ENCODE data around the gene ACTG1. TPM values are rescaled to one million over a fixed set of nuclear protein-coding genes. Genes with fewer than 3 reads are reported as not detected.

The ACTG1 gene
- total and polyA plus RNA-seq, 2 of the 13 experiments (the other 11 are each of a cell fraction or from before 2014, with no cell fraction given) = 973 to 1,138 TPM

DNA sequence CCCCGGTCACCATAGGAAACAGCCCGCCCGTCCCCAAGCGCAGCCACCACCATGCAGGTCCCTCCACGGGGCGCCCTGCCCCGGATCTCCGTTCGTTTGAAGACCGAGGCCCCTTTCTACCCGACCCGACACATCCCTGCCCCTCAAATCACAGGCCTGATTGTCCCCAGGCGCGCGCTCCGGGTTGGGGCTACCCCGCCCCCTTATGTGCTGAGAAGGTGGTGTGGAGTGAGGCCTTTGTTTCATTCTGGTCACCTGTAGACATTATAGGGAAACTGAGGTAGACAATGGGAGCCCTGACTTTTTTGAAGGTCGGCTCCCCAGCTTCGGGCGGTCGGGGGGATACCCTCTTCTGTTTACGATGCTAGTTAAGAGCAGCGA lies 763 bp upstream of the ACTG1 start:
- no TSS peak for BruUV-seq (replicated peaks)
- Histone ChIP-seq H3K27ac (ENCODE audit: extremely low read length, insufficient read depth, low read length) (peak overlapping the region; percentile 86), H3K36me3 (replicated peaks in 1 of 2; ENCODE audit: control insufficient read depth in 1 of 2, insufficient read depth in 2 of 2, low read length in 2 of 2) (peaks cover 14 to 23% of the 10 kb centered on the region in 2 experiments), H3K9me3 (ENCODE audit: low read length) (no peaks in the 10 kb centered on the region), H3K79me2 (ENCODE audit: insufficient read depth, low read length) (peaks cover 26% of the 10 kb centered on the region), H4K20me1 (ENCODE audit: insufficient read depth, low read length) (peaks cover 38% of the 10 kb centered on the region), H3K4me2 (ENCODE audit: low read depth, low read length) (peak overlapping the region; percentile 97), H3K27me3 (ENCODE audit: control insufficient read depth in 1 of 2, insufficient read depth in 2 of 2, low read length in 2 of 2) (no peaks in the 10 kb centered on the region; a peak in 1 of 5 replicates), H3K4me3 (replicated peaks in 1 of 3; ENCODE audit: insufficient read depth in 1 of 3, low read depth in 2 of 3, low read length in 3 of 3) (peak overlapping the region; percentile 54 to 88 (median 75)), H3K4me1 (ENCODE audit: insufficient read depth, low read length) (peaks cover 56% of the 10 kb centered on the region), H2AFZ (ENCODE audit: low read length) (no peak overlapping the region), H3K9ac (ENCODE audit: insufficient read depth, low read depth, low read length) (peak overlapping the region; percentile 99)
- intact Hi-C loops (cut with micrococcal nuclease; ENCODE audit: unreplicated experiment) (loop anchor here (10.0 kb wide), 1 partner anchor 119 kb away; the partner anchor contains the start of gene BAHCC1), in situ Hi-C loops (cut with HindIII; ENCODE audit: extremely low pct_ligation_motif_present, low pct_unique_long_range_greater_than_20kb) (no loop called here)
- 0% methylated on average over 16 of the region's 23 CpGs for WGBS (ENCODE audit: low lambda C conversion rate)
- peak; percentile 41 for ATAC-seq
- ChIA-PET POLR2A (interaction anchor here (0.5 to 4.3 kb wide), 17 partner anchors 10 to 290 kb away, joined by 3 to 27 read pairs (median 5); partner anchors contain the start of genes BAHCC1, CEP131, FAAP100 and MRPL12), CTCF (ENCODE audit: low intra/inter-chr PET ratio, low total read pairs) (no interaction called here)
- FAIRE-seq = no peak
- DNase-seq (ENCODE audit: low spot score) = peak; percentile 80
- TF ChIP-seq ZNF713 (CRISPR knock-in tag; IDR thresholded peaks at IDR 0.05) (0 out of 2 replicates have a peak, but pooled peaks have one; percentile 55), SALL2 (CRISPR knock-in tag; IDR thresholded peaks at IDR 0.05) (0 out of 2 replicates have a peak, but pooled peaks have one; percentile 34), TBL1XR1 (IDR thresholded peaks at IDR 0.05; ENCODE audit: borderline replicate concordance, low read length, partially characterized antibody) (no peak), THAP9 (CRISPR knock-in tag; IDR thresholded peaks at IDR 0.05; ENCODE audit: borderline replicate concordance) (peak; percentile 26; the same call in 1 of the 2 replicates), ZNF350 (CRISPR knock-in tag; IDR thresholded peaks at IDR 0.05; ENCODE audit: borderline replicate concordance, low read depth) (0 out of 2 replicates have a peak, but pooled peaks have one; percentile 83), ASH2L (IDR thresholded peaks at IDR 0.05; ENCODE audit: insufficient read length, low read depth, low read length) (peak; percentile 78), ZNF124 (CRISPR knock-in tag; IDR thresholded peaks at IDR 0.05) (peak; percentile 77), KAT8 (CRISPR knock-in tag; IDR thresholded peaks at IDR 0.05) (0 out of 2 replicates have a peak, but pooled peaks have one; percentile 16), ZNF619 (CRISPR knock-in tag; IDR thresholded peaks at IDR 0.05) (0 out of 2 replicates have a peak, but pooled peaks have one; percentile 45), EEA1 (CRISPR knock-in tag; IDR thresholded peaks at IDR 0.05; ENCODE audit: borderline replicate concordance) (no peak), FOXK1 (CRISPR knock-in tag; IDR thresholded peaks at IDR 0.05; ENCODE audit: borderline replicate concordance, low read depth) (0 out of 2 replicates have a peak, but pooled peaks have one; percentile 13), ZNF329 (CRISPR knock-in tag; IDR thresholded peaks at IDR 0.05; ENCODE audit: low read depth) (peak; percentile 15; the same call in 1 of the 2 replicates)
- TF ChIP-seq, protein P1, sequence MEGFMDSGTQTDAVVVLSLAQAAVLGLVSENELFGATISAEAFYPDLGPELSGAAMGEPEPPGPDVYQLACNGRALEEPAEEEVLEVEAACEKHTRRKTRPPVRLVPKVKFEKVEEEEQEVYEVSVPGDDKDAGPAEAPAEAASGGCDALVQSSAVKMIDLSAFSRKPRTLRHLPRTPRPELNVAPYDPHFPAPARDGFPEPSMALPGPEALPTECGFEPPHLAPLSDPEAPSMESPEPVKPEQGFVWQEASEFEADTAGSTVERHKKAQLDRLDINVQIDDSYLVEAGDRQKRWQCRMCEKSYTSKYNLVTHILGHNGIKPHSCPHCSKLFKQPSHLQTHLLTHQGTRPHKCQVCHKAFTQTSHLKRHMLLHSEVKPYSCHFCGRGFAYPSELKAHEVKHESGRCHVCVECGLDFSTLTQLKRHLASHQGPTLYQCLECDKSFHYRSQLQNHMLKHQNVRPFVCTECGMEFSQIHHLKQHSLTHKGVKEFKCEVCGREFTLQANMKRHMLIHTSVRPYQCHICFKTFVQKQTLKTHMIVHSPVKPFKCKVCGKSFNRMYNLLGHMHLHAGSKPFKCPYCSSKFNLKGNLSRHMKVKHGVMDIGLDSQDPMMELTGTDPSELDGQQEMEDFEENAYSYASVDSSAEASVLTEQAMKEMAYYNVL (CRISPR knock-in tag; IDR thresholded peaks at IDR 0.05; ENCODE audit: borderline replicate concordance) = no peak
- TF ChIP-seq, protein P2, sequence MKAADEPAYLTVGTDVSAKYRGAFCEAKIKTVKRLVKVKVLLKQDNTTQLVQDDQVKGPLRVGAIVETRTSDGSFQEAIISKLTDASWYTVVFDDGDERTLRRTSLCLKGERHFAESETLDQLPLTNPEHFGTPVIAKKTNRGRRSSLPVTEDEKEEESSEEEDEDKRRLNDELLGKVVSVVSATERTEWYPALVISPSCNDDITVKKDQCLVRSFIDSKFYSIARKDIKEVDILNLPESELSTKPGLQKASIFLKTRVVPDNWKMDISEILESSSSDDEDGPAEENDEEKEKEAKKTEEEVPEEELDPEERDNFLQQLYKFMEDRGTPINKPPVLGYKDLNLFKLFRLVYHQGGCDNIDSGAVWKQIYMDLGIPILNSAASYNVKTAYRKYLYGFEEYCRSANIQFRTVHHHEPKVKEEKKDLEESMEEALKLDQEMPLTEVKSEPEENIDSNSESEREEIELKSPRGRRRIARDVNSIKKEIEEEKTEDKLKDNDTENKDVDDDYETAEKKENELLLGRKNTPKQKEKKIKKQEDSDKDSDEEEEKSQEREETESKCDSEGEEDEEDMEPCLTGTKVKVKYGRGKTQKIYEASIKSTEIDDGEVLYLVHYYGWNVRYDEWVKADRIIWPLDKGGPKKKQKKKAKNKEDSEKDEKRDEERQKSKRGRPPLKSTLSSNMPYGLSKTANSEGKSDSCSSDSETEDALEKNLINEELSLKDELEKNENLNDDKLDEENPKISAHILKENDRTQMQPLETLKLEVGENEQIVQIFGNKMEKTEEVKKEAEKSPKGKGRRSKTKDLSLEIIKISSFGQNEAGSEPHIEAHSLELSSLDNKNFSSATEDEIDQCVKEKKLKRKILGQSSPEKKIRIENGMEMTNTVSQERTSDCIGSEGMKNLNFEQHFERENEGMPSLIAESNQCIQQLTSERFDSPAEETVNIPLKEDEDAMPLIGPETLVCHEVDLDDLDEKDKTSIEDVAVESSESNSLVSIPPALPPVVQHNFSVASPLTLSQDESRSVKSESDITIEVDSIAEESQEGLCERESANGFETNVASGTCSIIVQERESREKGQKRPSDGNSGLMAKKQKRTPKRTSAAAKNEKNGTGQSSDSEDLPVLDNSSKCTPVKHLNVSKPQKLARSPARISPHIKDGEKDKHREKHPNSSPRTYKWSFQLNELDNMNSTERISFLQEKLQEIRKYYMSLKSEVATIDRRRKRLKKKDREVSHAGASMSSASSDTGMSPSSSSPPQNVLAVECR (CRISPR knock-in tag; IDR thresholded peaks at IDR 0.05; ENCODE audit: borderline replicate concordance) = 0 out of 2 replicates have a peak, but pooled peaks have one; percentile 69
